ENCODE results near the gene AFP. TPM values are rescaled to one million over a fixed set of nuclear protein-coding genes. Genes with fewer than 3 reads are reported as not detected.

AFP gene
- total RNA-seq, 1 donor from 2014 or later = 11.3 TPM

DNA sequence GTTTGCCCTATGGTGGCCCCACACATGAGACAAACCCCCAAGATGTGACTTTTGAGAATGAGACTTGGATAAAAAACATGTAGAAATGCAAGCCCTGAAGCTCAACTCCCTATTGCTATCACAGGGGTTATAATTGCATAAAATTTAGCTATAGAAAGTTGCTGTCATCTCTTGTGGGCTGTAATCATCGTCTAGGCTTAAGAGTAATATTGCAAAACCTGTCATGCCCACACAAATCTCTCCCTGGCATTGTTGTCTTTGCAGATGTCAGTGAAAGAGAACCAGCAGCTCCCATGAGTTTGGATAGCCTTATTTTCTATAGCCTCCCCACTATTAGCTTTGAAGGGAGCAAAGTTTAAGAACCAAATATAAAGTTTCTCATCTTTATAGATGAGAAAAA lies 17.3 kb upstream of the AFP start:
- H3K79me2 ChIP-seq (ENCODE audit: insufficient read depth, low read length) = no peaks in the 10 kb centered on the region
- H3K4me3 ChIP-seq (ENCODE audit: insufficient read depth, low read depth, low read length) = no peak overlapping the region
- no peak overlapping the region for H3K4me3 Mint-ChIP-seq (ENCODE audit: unreplicated experiment)

DNA sequence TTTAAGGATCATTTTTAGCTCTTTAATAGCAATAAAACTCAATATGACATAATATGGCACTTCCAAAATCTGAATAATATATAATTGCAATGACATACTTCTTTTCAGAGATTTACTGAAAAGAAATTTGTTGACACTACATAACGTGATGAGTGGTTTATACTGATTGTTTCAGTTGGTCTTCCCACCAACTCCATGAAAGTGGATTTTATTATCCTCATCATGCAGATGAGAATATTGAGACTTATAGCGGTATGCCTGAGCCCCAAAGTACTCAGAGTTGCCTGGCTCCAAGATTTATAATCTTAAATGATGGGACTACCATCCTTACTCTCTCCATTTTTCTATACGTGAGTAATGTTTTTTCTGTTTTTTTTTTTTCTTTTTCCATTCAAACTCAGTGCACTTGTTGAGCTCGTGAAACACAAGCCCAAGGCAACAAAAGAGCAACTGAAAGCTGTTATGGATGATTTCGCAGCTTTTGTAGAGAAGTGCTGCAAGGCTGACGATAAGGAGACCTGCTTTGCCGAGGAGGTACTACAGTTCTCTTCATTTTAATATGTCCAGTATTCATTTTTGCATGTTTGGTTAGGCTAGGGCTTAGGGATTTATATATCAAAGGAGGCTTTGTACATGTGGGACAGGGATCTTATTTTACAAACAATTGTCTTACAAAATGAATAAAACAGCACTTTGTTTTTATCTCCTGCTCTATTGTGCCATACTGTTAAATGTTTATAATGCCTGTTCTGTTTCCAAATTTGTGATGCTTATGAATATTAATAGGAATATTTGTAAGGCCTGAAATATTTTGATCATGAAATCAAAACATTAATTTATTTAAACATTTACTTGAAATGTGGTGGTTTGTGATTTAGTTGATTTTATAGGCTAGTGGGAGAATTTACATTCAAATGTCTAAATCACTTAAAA lies 16.6 kb upstream of the AFP start:
- H3K9ac ChIP-seq (ENCODE audit: low read length) = no peak overlapping the region
- H3K4me3 ChIP-seq (ENCODE audit: insufficient read depth, low read depth, low read length) = no peak overlapping the region
- Mint-ChIP-seq H3K9me3 (ENCODE audit: unreplicated experiment) (no peaks in the 10 kb centered on the region), H3K4me1 (ENCODE audit: low read depth, unreplicated experiment) (no peaks in the 10 kb centered on the region), H3K36me3 (ENCODE audit: low read depth, unreplicated experiment) (no peaks in the 10 kb centered on the region), H3K4me3 (ENCODE audit: unreplicated experiment) (no peak overlapping the region), H3K27ac (ENCODE audit: unreplicated experiment) (no peak overlapping the region), H3K27me3 (ENCODE audit: low read depth, unreplicated experiment) (no peaks in the 10 kb centered on the region)
- H2AFZ ChIP-seq (ENCODE audit: low read depth, low read length) = no peak overlapping the region
- DNase-seq (ENCODE audit: low read depth) = no peak
- TF ChIP-seq, protein P1, sequence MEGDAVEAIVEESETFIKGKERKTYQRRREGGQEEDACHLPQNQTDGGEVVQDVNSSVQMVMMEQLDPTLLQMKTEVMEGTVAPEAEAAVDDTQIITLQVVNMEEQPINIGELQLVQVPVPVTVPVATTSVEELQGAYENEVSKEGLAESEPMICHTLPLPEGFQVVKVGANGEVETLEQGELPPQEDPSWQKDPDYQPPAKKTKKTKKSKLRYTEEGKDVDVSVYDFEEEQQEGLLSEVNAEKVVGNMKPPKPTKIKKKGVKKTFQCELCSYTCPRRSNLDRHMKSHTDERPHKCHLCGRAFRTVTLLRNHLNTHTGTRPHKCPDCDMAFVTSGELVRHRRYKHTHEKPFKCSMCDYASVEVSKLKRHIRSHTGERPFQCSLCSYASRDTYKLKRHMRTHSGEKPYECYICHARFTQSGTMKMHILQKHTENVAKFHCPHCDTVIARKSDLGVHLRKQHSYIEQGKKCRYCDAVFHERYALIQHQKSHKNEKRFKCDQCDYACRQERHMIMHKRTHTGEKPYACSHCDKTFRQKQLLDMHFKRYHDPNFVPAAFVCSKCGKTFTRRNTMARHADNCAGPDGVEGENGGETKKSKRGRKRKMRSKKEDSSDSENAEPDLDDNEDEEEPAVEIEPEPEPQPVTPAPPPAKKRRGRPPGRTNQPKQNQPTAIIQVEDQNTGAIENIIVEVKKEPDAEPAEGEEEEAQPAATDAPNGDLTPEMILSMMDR (IDR thresholded peaks at IDR 0.05; ENCODE audit: insufficient read depth, low read depth, low read length) = no peak
- TF ChIP-seq EZH2 (IDR thresholded peaks at IDR 0.05; ENCODE audit: insufficient read depth, low read length) = no peak
- H3K4me1 ChIP-seq (ENCODE audit: insufficient read depth, low read length) = no peaks in the 10 kb centered on the region
- no peak for FAIRE-seq
- no peaks in the 10 kb centered on the region for H3K79me2 ChIP-seq (ENCODE audit: insufficient read depth, low read length)
- H3K27ac ChIP-seq (ENCODE audit: low read depth, low read length) = no peak overlapping the region
- no peaks in the 10 kb centered on the region for H3K9me3 ChIP-seq (ENCODE audit: insufficient read depth, low read depth, low read length)
- H4K20me1 ChIP-seq (ENCODE audit: insufficient read depth, low read length) = no peaks in the 10 kb centered on the region
- no peaks in the 10 kb centered on the region for H3K36me3 ChIP-seq (ENCODE audit: insufficient read depth, low read length)
- no peak overlapping the region for H3K4me2 ChIP-seq (ENCODE audit: low read length)
- no peaks in the 10 kb centered on the region for H3K27me3 ChIP-seq (ENCODE audit: insufficient read depth, low read length)

More for the DNA sequence above, 17.3 kb upstream of the AFP start:
- DNase-seq (ENCODE audit: low read depth) (no peak), FAIRE-seq (no peak)
- H3K4me1 Mint-ChIP-seq (ENCODE audit: low read depth, unreplicated experiment) = no peaks in the 10 kb centered on the region
- no peak overlapping the region for H2AFZ ChIP-seq (ENCODE audit: low read depth, low read length)
- TF ChIP-seq, protein P1 (IDR thresholded peaks at IDR 0.05; ENCODE audit: insufficient read depth, low read depth, low read length) = no peak
- no peak for TF ChIP-seq EZH2 (IDR thresholded peaks at IDR 0.05; ENCODE audit: insufficient read depth, low read length)
- H3K27me3 Mint-ChIP-seq (ENCODE audit: low read depth, unreplicated experiment) = no peaks in the 10 kb centered on the region
- no peaks in the 10 kb centered on the region for H3K4me1 ChIP-seq (ENCODE audit: insufficient read depth, low read length)
- H3K36me3 ChIP-seq (ENCODE audit: insufficient read depth, low read length) = no peaks in the 10 kb centered on the region
- no peak overlapping the region for H3K9ac ChIP-seq (ENCODE audit: low read length)
- H3K36me3 Mint-ChIP-seq (ENCODE audit: low read depth, unreplicated experiment) = no peaks in the 10 kb centered on the region
- no peak overlapping the region for H3K4me2 ChIP-seq (ENCODE audit: low read length)
- no peak overlapping the region for H3K27ac Mint-ChIP-seq (ENCODE audit: unreplicated experiment)
- no peaks in the 10 kb centered on the region for H3K9me3 ChIP-seq (ENCODE audit: insufficient read depth, low read depth, low read length)
- no peaks in the 10 kb centered on the region for H3K9me3 Mint-ChIP-seq (ENCODE audit: unreplicated experiment)
- H3K27me3 ChIP-seq (ENCODE audit: insufficient read depth, low read length) = no peaks in the 10 kb centered on the region
- H3K27ac ChIP-seq (ENCODE audit: low read depth, low read length) = no peak overlapping the region
- no peaks in the 10 kb centered on the region for H4K20me1 ChIP-seq (ENCODE audit: insufficient read depth, low read length)

DNA sequence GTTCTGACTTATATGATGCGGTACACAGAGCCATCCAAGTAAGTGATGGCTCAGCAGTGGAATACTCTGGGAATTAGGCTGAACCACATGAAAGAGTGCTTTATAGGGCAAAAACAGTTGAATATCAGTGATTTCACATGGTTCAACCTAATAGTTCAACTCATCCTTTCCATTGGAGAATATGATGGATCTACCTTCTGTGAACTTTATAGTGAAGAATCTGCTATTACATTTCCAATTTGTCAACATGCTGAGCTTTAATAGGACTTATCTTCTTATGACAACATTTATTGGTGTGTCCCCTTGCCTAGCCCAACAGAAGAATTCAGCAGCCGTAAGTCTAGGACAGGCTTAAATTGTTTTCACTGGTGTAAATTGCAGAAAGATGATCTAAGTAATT lies 15.4 kb upstream of the AFP start:
- H3K27me3 ChIP-seq (ENCODE audit: insufficient read depth, low read length) = no peaks in the 10 kb centered on the region
- no peaks in the 10 kb centered on the region for H3K79me2 ChIP-seq (ENCODE audit: insufficient read depth, low read length)
- Mint-ChIP-seq H3K4me1 (ENCODE audit: low read depth, unreplicated experiment) (no peaks in the 10 kb centered on the region), H3K9me3 (ENCODE audit: unreplicated experiment) (no peaks in the 10 kb centered on the region), H3K36me3 (ENCODE audit: low read depth, unreplicated experiment) (no peaks in the 10 kb centered on the region), H3K27ac (ENCODE audit: unreplicated experiment) (no peak overlapping the region), H3K27me3 (ENCODE audit: low read depth, unreplicated experiment) (no peaks in the 10 kb centered on the region), H3K4me3 (ENCODE audit: unreplicated experiment) (no peak overlapping the region)
- H3K9ac ChIP-seq (ENCODE audit: low read length) = no peak overlapping the region
- no peaks in the 10 kb centered on the region for H3K4me1 ChIP-seq (ENCODE audit: insufficient read depth, low read length)
- H2AFZ ChIP-seq (ENCODE audit: low read depth, low read length) = no peak overlapping the region
- no peak overlapping the region for H3K27ac ChIP-seq (ENCODE audit: low read depth, low read length)
- no peak for FAIRE-seq
- H3K4me3 ChIP-seq (ENCODE audit: insufficient read depth, low read depth, low read length) = no peak overlapping the region
- no peaks in the 10 kb centered on the region for H4K20me1 ChIP-seq (ENCODE audit: insufficient read depth, low read length)
- DNase-seq (ENCODE audit: low read depth) = no peak
- H3K36me3 ChIP-seq (ENCODE audit: insufficient read depth, low read length) = no peaks in the 10 kb centered on the region
- TF ChIP-seq, protein P1 (IDR thresholded peaks at IDR 0.05; ENCODE audit: insufficient read depth, low read depth, low read length) = no peak
- no peak for TF ChIP-seq EZH2 (IDR thresholded peaks at IDR 0.05; ENCODE audit: insufficient read depth, low read length)
- no peaks in the 10 kb centered on the region for H3K9me3 ChIP-seq (ENCODE audit: insufficient read depth, low read depth, low read length)
- no peak overlapping the region for H3K4me2 ChIP-seq (ENCODE audit: low read length)
